B cell (primary cell): ENCODE data around the gene FOXD1.

Source experiments
- CTCF ChIP-seq: fragments of 200-600 bp; IDR thresholded peaks from one replicate; pipeline ENCODE4 v1.8.0; 2022; ENCODE audit warnings: antibody characterized with exemption, mild to moderate bottlenecking
- EZH2 ChIP-seq: IDR thresholded peaks from 2 replicates; pipeline ENCODE4 v1.6.1; 2012; ENCODE audit warnings: borderline replicate concordance, low read depth, mild to moderate bottlenecking, moderate library complexity, low read length; ENCODE audit not compliant: insufficient read depth, poor library complexity, severe bottlenecking

- TF ChIP-seq CTCF (no peak), EZH2 (no peak)
Observed at GRCh38 chr5:73464016-73464745, 15.6 kb upstream of the FOXD1 start.
